ENCODE results near the gene ADPRH.
"Not testable (repeated sequence)": the region's sequence is repeated elsewhere in the genome, so short reads cannot be mapped to it uniquely, and the experiment has no call there.

The ADPRH gene

GRCh38 chr3:119559441-119559963 lies 19.8 kb upstream of the ADPRH start, which contains the start of gene CD80:
TSS of gene CD80 (minus strand) at chr3:119559614. CDS start at chr3:119557728, 1,886 bp downstream.
- DNase-seq, result no peak

GRCh38 chr3:119560160-119560559 lies 19.1 kb upstream of the ADPRH start:
- no peak for DNase-seq

DNA sequence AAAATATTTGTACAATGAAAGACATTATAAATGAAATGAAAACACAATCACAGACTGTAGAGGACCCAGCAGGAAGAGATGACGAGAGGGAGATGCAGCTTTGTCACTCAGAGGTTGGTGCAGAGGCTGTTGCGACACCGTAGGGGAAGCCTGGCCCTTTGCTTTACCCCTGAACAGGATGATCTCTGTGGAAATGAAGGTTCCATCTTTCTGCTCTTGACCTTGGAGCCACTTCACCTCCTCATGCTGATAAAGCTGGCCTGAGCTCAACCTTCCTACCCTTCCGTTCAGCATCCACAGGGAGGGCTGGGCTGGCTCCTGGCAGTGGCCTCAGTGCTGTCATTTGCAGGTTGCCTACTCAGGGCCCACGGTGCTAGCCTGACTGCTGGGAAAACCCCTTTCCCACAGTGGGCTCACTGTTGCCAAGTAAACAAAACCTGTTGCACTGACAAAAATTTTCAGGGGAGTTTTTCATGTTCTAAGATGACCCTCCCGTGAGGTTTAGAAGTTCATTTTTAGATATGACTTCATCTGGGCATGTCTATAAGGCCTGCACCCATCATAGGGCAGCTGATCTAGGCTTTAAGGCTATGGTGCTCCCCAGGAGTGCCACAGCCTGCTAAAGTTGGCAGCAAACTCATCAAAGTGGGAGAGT lies 16.9 kb upstream of the ADPRH start:
- no peak for DNase-seq

DNA sequence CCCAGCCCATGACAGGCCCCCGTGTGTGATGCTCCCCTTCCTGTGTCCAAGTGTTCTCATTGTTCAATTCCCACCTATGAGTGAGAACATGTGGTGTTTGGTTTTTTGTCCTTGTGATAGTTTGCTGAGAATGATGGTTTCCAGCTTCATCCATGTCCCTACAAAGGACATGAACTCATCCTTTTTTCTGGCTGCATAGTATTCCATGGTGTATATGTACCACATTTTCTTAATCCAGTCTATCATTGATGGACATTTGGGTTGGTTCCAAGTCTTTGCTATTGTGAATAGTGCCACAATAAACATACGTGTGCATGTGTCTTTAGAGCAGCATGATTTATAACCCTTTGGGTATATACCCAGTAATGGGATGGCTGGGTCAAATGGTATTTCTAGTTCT lies 16.0 kb upstream of the ADPRH start:
- DNase-seq, result not testable (repeated sequence)

- no peak for DNase-seq
Observed at GRCh38 chr3:119569156-119569555, 10.1 kb upstream of the ADPRH start.

GRCh38 chr3:119570229-119570628 lies 9.1 kb upstream of the ADPRH start:
- no peak for DNase-seq

DNA sequence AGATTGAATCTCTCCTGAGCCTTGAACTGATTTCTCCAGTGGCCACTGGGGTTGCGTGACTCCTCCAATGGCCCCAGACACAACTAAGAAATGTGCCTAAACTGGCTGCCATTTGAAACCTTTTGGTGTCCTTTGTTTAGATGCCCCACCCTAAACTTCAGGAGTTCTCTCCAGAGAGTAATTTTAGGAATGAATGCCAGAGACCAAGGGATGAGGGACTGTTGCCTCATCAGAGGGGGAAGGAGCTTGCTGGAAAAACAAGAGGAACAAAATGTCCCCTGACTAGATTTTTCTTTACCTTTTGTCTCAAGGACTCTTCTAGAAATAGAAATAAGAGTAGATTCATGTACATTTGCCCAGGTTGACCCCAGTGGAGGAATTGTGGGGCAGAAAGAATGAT lies 8.1 kb upstream of the ADPRH start:
- no peak for DNase-seq

DNA sequence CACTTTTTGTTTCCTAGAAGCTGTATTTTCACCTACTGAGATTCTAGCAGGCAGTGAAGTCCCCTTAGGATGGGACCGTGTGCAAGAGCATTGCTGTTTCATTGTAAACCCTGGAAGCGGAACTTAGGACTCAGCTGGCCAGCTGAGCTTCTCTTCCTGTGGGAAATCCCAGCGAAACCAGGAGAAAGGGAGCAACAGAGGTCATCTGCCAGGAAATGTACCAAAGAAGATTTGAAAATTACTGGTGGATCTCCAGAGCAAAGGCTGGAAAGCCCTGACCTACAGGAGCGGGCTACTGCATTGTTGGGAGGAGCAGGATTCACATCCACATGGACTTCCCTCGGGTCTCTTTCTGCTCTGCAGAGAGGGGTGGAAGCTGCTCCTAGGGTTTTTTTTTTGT lies 7.6 kb upstream of the ADPRH start:
- no peak for DNase-seq

- DNase-seq, result no peak
Observed at GRCh38 chr3:119575507-119575906, 3.8 kb upstream of the ADPRH start.

GRCh38 chr3:119580067-119580760 lies 922 bp downstream of the ADPRH start:
- DNase-seq, result peak; percentile 83

DNA sequence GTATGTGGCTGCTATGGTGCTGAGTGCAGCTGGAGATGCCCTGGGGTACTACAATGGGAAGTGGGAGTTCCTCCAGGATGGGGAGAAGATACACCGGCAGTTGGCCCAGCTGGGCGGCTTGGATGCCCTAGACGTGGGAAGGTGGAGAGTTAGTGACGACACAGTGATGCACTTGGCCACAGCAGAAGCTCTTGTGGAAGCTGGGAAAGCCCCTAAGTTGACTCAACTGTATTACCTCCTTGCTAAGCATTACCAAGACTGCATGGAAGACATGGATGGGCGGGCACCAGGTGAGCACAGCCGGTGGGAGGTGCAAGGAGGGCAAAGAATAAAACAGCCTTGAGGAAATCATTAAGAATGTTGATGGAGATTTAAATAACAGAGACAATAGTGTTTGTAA lies 2.9 kb downstream of the ADPRH start:
- no peak for DNase-seq

GRCh38 chr3:119585208-119585607 lies 5.9 kb downstream of the ADPRH start:
- no peak for DNase-seq

DNA sequence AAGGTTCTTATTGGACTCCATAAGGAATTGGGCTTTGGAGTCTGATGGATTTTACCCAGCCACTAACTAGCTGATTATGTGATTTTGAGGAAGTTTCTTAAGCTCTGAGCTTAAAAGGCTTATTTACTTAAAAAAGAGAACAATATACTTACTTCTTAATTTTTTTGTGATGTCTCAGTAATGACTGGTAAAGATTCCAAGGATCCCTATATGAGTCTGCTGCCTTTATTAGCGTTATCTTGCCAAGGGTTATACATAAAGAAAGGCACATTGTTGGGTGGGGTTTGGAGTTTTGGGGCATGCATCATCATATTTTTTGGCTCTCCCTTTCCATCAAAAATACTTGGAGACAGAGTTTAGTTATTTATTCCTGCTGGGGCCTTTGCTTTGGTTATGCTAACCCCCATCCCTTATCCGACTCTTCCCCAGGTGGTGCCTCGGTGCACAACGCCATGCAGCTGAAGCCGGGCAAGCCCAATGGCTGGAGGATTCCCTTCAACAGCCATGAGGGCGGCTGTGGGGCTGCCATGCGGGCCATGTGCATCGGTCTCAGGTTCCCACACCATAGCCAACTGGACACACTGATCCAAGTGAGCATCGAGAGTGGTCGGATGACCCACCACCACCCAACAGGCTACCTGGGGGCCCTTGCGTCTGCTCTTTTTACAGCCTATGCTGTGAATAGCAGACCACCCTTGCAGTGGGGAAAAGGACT lies 6.7 kb downstream of the ADPRH start:
- DNase-seq, result no peak

GRCh38 chr3:119586733-119587172 lies 7.5 kb downstream of the ADPRH start:
- DNase-seq, result no peak

GRCh38 chr3:119588112-119588511 lies 8.8 kb downstream of the ADPRH start:
- DNase-seq, result no peak

DNA sequence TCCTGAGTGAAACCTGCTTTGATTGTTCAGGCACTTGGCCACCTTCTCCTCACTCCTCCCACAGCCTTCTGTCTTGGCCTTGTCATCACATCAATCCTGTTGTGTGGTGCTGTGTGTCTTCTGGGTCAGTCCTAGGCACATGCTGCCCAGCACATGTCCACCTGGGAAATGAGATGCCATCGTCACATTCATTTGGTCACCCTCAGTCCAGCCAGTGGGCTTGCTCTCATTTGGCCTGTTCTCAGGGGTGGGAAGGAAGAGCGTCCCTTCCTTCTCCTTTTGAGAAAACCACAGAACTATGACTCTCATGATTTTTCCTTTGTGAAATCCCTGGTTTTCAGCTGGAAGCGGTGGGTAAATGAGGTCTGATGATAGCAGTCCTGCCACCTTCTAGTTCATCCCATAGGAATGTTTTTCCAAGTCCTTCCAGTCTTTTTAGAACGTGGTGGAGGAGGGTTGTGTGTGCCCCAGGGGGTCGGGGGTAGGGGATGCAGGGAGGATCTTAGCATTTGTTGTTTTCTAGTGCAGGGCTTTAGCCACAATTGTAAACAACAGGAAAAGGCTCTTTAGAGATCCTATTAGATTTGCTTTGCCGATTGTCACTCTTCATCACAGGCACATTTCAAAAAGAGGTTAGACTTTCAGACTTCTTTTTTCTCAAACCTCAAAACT lies 9.9 kb downstream of the ADPRH start:
- DNase-seq, result no peak

- DNase-seq, result no peak
Observed at GRCh38 chr3:119590706-119591105, 11.4 kb downstream of the ADPRH start.

DNA sequence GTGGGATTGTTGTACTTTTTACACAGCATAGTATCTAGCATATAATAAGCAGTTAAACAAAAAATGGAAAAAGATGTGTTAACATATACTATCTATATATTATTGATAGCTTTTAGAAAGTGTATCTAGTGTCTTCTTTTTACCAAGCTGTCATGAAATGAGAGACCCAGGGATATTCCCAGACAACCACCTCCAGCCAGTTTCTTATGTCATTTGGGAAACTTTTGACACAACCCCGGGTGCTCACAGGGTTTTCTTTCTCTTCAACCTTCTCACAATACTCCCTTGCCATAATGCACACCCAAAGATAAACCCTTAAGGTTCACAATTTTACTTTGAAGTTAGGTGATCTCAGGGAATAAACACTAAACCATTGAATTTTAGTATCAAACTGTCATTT lies 13.6 kb downstream of the ADPRH start:
- no peak for DNase-seq

GRCh38 chr3:119594066-119594465 lies 14.8 kb downstream of the ADPRH start:
- no peak for DNase-seq

DNA sequence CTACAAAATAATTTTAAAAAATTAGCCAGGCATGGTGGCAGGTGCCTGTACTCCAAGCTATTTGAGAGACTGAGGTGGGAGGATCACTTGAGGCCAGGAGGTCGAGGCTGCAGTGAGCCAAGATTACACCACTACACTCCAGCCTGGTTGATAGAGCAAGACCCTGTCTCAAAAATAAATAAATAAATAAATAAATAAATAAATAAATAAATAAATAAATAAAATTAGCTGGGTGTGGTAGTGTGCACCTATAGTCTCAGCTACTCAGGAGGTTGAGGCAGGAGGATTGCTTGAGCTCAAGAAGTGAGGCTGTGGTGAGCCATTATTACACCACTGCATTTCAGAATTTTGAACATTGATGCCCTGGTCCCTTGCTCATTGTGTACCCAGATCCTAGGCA lies 15.6 kb downstream of the ADPRH start:
- DNase-seq, result not testable (repeated sequence)

GRCh38 chr3:119595639-119596334 lies 16.5 kb downstream of the ADPRH start:
- DNase-seq, result no peak

- DNase-seq, result no peak
Observed at GRCh38 chr3:119596398-119596797, 17.1 kb downstream of the ADPRH start.

Measured in right kidney (tissue), 1 donor.